Fibroblast of the conjunctiva (primary cell): ENCODE measurements around the gene PRKAR2B.
"Not testable (repeated sequence)": the region's sequence is repeated elsewhere in the genome, so short reads cannot be mapped to it uniquely, and the experiment has no call there.

Experiments used
- DNase-seq: peaks from one replicate; pipeline ENCODE4 v3.0.0-alpha.2; 2010; ENCODE audit warnings: low read depth

Gene PRKAR2B

DNA sequence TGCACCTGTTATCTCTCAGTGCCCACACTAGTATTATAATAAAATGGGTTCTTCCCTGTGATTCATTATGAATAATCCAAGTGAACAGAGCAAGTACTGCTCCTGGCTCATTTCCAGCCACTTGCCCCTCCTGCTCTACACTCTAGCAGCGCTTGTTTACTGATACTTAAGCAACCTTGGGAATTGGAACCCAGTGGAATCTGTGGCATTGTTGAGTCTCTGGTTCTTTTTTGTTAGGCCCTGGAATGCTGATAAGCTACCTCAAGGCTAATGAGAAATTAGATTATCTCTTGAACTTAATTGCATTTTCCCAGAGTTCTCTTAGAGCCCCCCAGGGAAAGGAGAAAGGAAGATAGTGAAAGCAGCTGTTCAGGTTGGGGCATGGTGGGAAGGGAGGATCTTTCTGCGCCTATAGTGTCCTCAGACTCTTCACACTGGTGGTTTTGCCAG is 34.0 kb downstream of the PRKAR2B start:
- peak; percentile 1 for DNase-seq

DNA sequence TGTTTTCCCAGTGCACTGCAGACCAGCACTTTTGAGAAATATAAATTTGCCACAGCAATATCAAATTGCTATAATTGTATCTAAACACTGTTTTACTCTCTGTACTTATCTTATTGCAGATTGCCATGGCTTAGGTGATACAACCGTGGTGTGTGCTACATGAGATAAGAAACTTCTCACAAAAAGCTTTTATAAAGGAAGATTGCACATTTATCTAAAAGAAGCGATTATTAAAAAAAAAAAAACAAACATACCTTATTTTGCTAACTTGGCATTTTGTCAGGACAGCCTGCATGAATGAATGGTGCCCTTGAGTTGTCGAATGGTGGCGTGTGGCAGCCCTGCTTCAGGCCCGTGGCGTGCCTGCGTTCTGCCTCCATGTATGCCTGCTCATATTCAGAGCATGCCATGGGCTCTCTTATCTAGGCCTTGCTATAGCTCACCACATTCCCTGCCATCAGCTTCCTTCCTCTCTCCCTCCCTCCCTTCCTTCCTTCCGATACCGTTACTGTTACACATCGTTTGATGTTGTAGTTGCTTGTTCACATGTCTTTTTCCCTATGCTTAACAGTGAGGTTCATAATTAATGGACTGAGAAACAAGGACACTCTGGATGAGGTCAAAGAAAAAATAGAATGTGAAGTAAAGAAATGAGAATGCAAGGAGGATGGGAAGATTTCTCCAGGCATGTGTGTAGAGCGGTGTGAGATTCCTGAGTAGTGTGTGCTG is 34.9 kb downstream of the PRKAR2B start:
- DNase-seq, result no peak

DNA sequence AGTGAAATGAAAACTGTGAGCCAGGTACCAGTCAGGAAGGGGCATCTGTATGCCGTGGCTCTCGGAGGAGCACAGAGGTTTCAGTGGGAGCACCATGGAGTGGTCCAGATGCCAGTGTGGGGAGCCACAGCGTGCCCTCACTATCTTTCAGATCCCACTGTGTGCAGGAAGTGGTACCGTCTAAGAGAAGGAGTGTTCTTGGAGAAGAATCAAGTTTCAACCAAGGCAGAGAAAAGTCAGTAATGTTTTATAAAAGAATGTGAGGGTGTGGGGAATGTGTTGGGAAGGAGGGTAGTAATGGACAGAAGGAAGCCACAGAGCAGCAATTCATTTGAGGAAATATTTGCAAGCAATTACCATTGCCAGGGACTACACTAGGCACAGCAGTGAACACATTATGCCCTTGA is 35.6 kb downstream of the PRKAR2B start:
- no peak for DNase-seq

DNA sequence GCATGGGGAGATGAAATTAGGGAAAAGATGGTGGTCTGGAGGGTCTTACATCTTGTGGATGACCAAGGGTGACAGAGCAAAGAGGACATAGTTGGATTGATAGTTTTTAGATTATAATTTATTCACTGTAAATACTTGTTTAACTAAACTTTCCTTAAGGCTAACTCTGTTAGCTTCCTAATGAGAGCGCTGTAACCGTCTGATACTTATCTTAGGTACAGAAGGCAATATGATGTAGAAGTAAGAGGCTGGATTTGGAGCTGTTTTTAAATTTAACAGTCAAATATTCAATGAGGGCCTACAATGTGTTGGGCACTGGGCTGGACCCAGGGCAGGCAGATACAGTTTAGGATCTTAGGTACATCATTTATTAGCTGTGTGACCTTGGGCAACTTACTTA is 36.0 kb downstream of the PRKAR2B start:
- no peak for DNase-seq

DNA sequence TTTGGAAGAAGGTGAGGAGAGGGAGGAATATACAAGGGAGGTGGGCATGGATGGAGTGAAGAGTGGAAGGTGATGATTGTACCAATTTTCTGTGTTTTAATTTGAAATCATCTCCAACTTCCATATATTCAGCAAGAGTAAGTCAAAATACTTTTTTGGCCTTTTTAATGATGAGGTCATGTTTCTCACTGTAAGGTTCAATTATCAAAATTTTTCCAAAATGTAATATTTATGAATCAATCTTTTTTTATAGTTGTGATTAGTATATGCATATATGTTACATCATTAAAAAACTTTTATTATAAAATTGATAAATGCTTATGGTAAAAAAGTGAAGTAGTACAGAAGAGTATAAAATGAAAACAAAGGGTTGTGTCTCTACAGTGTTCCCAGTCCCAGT is 40.7 kb downstream of the PRKAR2B start:
- no peak for DNase-seq

DNA sequence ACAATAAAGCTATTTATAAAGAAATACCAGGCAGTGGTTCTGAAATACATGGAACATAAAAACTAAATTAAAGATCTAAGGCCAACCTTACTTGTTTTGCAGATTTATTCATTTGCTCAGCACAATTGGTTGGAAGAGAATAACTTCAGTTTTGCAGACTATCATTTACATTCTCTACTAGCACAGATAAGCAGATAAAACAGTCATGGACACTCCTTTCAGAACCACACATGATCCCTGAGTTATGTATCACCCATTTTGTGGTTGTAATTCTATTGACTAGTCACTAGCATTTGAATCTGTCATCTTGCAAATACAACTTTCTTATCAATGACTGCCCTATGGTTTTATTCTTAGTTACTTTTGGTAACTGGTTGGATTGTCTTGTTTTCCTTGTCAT is 45.1 kb downstream of the PRKAR2B start:
- DNase-seq, result no peak

DNA sequence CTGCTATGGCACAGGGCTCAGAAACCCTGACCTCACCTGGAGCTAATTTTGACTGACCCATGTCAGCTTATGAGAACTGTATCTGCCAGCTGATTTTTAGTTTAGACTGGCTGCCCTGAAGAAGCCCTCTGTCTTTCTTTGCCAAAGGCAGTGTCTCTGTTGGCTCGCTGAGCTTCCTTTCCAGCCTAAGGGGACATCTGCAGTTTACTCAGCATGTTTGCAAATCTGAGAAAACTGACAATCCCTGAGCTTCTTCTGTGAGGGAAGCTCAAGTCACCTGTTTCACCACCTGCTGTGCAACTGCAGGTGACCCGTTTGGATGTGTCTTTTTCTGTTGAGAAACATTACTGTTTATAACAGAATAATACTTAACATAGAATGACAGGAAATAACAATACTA is 46.0 kb downstream of the PRKAR2B start:
- no peak for DNase-seq

DNA sequence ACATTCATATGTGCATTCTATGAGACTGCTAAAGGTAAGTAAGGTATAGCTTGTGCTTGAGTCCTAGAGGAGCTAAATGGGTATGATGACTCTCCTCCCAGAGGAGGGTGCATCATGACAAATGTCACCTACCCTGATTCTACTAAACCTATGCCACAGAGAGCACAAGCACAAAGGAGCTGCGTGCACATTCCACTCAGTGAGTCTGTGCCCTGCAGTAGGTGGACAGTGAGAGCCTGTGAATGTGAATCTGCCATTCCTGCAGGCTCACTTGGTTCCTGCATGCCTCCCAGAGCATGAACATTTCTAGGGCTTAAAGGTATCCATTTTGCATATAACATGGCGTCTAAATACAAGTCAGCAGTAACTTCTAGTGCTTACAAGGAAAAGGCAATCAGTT is 46.8 kb downstream of the PRKAR2B start:
- DNase-seq, result no peak

DNA sequence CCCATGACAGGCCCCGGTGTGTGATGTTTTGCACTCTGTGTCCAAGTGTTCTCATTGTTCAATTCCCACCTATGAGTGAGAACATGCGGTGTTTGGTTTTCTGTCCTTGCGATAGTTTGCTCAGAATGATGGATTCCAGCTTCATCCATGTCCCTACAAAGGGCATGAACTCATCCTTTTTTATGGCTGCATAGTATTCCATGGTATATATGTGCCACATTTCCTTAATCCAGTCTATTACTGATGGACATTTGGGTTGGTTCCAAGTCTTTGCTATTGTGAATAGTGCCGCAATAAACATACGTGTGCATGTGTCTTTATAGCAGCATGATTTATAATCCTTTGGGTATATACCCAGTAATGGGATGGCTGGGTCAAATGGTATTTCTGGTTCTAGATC is 49.2 kb downstream of the PRKAR2B start:
- DNase-seq, result not testable (repeated sequence)

DNA sequence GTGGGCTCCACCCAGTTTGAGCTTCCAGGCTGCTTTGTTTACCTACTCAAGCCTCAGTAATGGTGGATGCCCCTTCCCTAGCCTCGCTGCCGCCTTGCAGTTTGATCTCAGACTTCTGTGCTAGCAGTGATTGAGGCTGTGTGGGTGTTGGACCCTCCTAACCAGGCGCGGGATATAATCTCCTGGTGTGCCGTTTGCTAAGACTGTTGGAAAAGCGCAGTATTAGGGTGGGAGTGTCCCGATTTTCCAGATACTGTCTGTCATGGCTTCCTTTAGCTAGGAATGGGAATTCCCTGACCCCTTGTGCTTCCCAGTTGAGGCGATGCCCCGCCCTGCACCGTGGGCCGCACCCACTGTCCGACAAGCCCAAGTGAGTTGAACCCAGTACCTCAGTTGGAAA is 54.6 kb downstream of the PRKAR2B start:
- DNase-seq, result not testable (repeated sequence)

DNA sequence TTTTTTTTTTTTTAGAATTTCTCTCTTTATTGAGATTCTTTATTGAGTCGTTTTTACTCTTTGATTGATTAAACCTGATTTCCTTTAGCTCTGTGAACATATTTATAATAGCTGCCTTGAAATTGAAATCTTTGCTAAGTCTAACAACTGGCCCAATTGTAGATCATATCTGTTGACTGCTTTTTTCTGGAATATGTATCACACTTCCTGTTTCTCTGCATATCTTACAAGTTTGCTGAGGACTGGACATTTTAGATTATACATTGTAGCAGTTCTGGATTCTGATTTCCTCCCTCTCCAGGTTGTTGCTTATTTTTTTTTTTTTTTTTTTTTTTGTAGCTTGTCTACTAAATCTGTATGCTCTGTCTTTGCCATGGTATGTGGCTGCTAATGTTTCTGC is 56.3 kb downstream of the PRKAR2B start:
- DNase-seq, result no peak

DNA sequence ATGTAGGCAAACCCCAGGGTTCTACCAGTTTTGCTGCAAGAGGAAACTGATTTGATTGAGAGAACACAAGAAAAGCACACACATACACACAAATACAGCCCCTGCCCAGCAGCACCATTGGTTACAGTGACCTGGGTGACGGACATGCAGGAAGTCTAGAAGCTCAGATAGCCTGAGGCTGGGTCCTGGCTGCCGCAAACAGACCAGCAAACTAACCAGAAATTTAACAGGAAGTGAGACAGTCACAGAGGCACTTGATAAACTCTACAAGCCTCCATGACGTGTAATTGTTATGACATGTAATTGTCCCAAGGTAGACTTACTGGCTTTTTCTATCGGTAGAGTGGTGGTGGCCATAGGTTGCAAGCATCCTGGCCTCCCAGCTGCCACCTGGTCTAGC is 58.9 kb downstream of the PRKAR2B start:
- no peak for DNase-seq

DNA sequence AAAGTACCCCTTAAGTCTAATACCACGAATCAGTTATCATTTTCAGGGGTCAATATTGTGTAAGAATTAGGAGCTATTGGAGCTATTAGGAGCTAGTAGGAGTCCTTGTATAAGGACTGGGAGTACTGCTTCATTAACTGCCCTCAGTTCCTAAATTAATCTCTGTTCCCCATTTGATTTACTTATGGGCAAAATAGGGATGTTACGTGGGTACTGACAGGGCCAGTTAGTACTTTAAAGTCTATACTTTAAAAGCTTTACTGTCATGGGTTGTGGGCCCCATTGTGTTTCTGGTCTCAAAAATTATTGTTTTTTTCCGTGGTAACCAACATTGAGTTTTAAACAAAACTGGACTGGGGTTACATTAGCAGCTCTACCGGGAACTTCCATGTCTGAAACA is 60.3 kb downstream of the PRKAR2B start:
- DNase-seq, result no peak

DNA sequence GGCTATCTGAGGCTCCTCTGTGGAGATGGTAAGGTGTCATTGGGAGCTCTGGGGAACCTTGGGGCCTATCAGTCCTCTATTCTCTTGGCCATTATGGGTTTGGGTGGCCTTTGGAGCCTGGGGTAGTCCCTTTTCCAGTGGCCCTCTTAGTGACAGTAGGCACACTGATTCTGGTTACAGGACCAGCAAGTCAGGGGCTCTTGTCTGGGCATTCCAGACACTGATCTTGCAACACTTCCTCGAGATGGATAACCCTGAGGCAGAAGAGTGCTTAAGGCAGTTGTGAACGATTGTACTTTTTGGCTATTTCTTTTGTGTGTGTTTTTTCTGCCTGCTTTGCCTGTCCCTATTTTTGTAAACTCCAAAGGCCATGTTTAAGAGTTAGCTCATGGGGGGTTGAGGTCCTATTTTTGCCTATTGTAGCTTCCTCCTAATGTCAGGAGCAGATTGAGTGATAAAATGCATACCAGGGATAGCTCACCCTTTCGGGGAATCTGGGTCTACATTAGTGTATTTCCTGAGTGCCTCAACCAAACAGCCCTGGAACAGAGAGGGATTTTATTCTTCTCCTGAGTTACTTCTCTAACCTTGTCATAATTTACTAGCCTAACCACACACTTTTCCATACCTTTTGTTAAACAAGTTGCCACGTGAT is 61.2 kb downstream of the PRKAR2B start:
- no peak for DNase-seq

DNA sequence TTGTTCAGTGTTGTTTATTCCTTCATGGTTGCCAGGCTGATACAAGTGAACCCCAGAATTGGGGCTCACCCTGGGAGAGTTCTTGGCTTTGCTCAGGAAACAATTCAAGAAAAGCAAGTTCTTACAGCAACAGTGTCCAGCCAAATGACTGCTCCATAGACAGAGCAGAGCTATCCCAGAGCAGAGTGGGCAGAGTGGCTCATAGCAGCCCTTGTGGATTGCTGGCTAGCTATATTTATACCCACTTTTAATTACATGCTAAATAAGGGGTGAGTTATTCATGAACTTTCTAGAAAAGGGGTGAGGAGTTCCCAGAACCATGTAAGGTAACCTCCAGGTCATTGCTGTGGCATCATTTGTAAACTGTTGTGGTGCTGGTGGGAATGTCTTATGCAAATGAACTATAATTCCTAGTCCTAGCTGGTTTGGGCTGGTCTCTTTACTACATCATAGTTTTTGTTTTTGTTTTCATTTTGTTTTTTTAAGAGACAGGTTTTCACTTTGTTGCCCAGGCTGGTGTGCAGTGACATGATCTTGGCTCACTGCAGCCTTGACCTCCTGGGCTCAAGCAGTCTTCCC is 64.4 kb downstream of the PRKAR2B start:
- DNase-seq, result no peak

DNA sequence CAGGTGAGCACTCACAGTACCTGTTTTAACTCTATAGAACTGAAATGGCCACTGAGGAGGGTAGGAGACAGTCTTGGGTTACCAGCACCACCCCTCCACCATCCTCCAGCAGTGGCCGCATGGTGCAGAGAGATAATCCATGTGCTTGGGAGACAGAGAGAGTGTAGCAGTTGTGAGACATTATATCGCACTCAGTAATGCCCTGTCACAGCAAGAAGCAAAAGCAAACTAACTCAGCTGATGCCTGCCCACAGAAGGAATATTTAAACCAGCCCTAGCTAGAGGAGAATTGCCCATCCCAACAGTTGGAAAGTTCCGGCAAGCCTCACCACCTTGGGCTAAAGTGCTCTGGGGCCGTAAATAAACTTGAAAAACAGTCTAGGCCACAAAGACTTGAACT is 65.5 kb downstream of the PRKAR2B start:
- DNase-seq, result no peak

DNA sequence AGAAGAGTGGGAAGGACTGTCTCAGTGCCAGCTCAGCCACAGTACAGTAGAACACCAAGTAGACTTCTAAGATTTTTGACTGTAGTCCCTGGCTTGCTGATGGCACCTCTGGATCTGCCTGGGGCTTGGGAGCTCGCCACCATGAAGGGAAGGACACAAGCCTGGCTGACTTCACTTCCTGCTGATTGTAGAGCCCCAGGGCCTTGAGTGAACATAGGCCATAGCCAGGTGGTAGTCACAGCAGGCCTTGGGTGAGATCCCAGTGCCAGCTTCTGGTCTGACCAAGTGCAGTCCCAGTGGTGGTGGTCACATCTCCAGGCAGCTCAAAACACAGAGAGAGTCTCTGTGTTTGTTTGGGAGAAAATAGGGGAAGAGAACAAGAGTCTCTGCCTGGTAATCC is 66.7 kb downstream of the PRKAR2B start:
- no peak for DNase-seq

DNA sequence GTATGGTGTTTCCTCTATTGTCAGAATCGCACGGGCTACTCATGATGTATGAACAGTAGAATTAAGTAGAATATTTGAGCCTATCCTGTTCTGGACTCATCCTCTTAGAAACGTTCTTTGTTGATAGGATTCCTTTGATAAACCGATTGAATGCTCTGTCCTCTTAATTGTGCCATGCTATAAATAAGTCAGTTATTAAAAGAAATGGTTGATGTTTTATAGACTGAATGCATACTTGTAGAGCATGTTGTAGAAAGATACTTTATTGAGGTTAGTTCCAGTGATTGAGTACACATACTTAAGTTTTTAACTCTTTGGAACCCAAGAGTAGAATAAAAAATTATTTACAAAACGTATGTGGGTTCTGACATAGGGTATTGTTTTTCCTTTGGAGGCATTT is 69.4 kb downstream of the PRKAR2B start:
- DNase-seq, result no peak

DNA sequence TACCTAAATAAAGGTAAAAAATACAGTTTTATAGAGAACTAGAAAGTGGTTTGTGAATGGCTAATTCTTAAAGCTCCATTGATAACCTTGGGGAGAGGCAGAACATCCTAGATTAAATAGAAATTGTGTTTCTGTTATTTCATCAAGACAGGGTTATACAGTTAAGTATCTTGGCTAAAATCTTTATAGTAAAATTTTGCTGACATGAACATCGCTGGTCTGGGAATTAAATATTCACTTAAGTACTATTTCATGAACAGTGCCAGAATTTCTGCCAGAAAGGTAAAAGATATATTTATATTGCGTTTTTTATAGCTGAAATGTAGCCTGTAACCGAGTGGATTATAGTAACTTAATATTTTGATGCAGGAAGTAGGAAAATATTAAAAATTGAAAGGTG is 70.6 kb downstream of the PRKAR2B start:
- DNase-seq, result no peak

DNA sequence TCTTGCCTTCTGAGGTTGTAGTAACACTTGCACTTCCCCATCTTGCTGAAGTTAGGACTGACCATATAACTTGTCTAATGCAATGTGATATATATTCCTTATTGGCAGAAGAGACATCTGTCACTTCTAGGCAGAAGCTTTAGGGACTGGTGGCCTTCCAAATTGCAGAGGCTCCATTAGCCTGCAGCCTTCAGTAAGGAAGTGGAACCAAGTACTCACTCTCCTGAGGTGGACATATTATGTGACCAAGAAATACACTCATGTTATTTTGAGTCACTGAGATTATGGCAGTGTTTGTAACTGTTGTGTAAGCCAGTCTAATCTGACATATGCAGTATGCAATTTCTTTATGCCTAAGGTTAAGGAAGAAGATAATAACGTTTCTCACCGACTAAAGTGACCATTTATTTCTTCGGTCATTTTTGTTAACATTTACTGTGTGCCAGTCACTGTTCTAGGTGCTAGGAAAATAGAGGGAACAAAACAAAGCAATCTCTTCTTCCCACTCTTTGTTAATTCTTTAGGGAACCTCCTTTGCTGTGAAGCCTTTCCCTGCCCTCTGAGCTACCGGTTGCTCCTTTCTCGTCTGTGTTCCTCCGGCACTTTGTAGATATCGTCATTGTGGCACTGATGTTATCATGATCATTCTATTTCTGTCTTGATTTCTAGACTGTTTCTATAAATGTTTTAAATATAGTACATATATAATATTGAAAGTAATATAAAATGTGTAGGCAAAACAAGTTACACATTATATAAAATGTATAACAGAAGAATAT is 71.4 kb downstream of the PRKAR2B start:
- no peak for DNase-seq

DNA sequence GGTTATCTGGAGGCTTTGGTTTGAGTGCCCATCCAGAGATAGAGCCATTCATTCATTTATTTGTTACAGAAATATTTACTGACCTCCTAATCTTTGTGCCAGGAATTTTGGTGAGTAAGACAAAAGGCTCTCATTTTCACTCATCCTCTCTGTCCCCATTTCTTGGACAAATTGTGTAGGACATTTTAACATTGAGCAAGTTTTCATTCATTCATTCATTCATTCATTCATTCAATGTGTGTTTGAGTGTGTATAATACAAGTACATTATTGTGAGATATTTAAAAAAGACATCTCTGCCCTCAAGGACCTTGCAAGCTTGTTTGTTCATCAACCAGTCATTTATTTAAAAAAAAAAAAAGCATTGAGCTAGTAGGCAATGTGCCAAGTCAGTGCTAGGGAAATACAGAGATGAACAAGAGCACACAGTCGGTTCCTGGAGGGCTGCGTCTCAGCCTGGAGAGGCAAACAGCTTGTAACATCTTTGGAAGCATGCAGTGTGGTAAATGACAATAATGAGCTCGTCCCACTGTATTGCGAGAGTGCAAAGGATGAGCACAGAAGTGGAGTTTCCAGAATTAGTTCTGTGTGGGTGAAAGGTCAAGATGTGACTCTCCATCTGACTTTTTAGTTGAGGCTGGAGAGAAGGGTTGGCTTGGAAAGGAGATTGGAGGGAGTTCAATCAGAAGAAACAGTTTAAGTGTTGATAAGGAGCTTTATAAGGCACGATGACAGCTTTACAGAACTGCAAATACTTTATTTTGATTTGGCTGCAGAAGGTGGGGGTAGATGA is 73.8 kb downstream of the PRKAR2B start:
- no peak for DNase-seq
